GM19452 (cell line): Measurements from ENCODE around the gene FANCC.

Source experiments
- ATAC-seq: cut with Tn5 transposase; IDR thresholded peaks from one replicate; pipeline ENCODE4 v1.9.1; 2021; ENCODE audit not compliant: unreplicated experiment

FANCC gene

DNA sequence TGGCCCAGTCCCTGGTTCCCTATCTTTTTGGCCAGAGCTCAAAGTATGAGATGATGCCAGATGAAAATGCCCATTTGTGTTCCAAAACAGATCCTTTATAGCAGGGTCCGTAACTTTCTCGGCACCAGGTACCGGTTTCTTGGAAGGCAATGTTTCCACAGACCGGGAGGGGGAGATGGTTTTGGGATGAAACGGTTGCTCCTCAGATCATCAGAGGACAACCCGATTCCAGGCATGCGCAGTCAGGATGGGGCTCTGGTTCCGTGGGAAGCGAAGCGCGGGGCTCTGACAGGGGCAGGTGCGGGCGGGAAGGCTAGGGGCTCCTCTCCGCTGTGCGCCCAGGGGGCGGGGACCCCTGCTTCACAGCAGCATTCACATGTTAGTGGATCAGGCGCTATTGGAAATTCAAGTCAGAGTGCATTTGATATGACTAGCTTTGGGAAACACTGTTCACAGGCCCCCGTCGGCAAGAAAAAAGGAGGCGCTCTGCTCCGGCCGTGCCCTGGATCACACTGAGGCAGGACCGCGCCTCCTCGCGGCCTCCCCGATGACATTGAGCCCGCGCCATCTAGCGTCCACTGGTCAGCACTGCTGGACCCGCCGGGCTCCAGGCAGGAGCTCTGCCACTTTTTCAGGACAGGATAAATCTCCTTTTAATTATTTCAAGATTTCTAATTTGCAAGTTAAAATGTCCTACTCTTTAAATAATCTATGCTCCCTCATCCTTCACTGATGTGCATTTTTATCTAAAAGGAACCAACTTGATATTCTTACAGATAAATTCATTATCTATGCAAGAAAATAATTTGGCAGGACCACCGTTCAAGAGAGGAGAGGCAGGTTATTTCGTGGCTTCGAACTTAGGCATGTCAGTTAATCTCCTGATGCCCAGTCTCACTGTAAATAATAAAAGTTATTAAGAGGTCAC, 190.0 kb downstream of the FANCC start:
- ATAC-seq: no peak

DNA sequence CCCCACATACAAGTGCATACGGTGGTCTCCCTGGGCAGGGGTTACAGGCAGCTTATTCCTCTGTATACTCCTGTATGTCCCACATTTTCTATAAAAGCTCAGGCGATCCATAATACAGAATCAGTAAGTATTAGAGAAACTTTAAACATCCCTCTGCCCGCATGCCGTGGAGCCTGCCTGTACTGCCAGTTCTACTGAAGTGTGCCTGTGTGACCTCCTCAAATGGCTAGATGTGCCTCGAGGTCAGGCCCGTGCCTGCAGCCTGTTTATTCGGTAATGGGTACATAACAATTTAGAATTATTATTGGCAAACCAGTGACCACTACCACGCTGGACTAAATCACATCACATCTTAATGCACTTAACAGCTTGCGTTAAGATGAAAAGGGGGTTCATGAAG, 190.8 kb downstream of the FANCC start:
- no peak for ATAC-seq

DNA sequence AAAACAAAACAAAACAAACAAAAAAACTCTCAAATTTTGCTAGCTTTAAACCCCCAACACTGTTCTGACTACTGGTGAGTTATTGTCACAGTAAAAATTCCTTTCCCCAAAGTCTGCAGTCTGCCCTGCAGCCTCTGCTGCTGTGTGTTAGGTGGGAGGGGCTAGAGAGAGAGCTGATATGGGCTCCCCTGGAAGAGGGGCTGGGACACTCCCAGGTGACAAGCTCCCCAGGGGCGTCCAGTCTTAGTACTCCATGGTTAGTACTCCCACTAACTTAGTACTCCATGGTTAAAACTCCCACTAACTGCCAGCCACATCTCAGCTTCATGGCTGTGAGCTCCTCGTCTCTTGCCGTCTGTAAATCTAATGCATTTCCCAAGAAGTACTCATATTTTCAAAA, 191.9 kb downstream of the FANCC start:
- ATAC-seq: no peak

DNA sequence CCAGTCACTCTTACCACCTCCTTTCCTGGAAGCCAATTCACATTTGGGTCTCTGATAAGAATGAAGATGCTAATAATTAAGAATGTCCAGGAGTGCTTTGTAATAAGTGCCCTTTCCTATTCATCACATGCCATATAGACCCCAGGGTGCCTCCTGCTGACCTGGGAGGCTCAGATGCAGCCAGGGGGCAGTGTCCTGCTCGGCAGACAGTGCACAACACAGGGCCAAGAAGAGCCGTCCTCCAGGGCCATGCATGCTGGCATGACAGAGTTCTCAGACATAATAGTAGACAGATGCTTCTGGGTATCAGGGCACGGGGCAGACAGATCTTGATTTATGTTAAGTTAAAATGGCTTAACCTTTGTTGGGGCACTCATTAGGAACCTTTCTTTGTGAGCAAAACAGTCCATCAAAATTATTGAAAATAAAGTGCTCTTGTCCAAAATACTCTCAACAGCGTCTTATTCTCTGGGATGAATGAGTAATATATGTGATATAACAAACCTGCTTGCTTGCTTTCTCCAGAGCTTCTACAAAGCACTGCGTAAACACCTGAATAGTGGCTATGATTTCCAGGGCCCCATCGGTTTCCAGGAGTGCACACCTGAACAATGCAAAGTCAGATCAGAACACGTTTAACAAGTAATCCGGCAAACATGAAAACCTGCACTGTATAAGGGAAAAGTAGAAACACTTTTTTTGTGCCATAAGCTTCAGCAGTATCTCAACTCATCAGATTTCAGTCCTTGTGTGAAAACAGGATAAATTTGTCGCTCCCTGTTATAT, 192.7 kb downstream of the FANCC start:
- no peak for ATAC-seq

DNA sequence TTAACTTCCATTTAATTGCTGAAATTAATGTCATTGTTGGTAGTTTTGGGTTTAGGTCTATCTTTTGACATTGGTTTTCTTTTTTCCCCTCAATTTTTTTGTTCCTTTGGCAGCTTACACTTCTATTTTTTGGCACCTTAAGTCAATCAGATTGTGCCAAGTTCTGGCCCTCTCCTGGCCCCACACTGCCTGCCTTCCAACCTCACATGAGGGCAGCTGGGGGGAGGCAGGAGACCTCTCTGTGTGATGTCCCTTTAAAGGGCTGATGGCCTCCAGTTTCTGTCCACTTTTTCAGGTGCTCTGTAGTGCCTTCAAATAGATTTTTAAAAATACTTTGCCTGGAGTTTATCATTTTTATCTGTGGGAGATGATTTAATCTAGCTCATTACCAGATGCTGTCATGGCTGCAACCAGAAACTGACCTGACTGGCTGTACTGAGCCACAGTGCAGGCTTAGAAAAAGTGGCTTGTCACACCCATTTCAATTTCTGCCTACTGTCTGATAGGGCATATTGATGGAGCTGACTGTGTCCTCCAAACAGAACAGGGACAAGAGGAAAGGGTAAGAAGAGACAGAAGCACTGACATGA, 196.6 kb downstream of the FANCC start:
- no peak for ATAC-seq

DNA sequence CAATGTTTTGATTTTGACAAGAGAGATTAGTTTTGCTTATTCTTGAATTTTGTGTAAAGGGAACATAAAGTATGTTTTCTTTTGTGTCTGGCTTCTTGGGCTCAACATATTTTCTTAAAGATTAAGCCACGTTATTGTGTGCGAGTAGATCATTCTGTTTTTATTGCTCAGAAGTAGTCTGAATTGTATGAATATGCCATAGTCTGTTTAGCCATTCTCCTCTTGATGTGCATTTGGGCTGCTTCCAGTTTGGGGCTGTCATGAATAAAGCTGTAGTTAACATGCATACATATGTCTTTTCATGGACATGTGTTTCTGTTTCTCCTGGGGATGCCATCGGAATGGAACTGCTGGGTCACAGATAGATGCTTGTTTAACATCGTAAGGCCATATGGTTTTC, 198.9 kb downstream of the FANCC start:
- no peak for ATAC-seq

DNA sequence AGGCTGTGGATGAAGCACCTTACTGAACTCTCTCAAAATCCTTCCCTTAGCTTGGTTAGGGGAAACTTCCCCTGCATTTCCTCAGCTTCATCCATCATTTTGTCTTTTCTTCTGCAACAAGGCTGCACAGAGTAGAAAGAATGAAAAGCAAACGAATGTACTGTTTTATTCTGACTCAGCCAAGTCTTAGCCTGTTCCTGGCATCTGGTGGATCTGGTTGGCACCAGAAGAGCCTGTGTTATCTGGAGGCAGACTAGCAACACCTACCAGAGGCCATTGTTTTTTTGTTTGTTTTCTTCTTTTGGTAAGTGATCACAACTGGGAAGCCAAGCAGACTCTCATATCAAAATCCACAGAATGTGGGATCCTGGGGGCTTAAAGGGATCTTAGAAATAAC, 200.7 kb downstream of the FANCC start:
- ATAC-seq: no peak

DNA sequence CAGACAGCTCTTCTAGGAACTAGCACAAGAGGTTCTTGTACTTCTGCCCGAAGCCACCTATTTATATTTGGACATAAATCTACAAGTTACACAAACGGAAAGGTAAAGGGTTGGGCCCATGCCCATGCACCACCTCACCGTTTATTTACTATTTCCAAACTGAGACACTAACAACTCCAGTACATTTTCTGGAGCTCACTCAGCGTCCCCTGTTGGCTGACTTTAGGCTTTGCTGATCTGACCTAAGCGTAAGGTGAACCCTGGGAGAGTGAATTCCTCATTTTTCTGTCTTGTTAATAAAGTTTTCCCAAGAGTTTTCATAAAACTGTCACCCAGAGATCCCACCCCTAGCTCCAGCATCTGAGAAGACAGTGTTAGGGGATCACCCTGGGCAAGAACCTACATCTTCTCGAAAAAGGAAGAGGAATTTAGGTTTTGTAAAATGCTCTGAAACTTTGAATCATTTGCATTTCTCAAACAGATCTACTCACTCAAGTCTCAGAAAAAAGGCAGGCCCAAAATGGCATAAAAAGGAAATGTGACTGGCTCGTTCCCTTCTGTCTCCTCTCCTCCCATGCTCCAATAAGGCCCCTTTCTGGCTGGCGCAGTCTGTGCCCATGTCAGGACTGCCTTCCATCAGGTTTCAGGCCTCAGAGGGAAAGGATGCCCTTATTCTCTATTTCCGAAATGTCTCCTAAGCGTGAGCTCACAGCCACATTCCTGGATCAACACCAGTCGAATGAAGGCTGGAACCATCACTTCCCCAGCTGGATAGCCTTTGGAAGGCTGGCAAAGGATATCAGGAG, 201.3 kb downstream of the FANCC start:
- no peak for ATAC-seq

DNA sequence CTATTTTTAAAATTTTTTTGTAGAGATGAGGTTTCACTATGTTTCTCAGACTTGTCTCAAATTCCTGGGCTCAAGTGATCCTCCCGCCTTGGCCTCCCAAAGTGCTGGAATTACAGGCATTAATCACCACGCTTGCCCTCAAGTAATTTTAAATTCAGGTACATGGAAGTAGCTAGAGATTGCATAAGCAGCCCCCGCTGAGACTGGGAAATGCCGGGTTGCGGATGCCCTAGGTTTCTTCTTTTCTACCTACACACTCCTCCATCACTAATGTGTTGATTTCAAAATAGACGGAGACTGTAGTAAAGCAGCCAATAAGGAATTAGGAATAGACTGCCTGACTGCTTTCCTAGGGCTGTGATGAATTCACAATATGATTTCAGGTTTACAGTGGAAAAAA, 202.4 kb downstream of the FANCC start:
- no peak for ATAC-seq

DNA sequence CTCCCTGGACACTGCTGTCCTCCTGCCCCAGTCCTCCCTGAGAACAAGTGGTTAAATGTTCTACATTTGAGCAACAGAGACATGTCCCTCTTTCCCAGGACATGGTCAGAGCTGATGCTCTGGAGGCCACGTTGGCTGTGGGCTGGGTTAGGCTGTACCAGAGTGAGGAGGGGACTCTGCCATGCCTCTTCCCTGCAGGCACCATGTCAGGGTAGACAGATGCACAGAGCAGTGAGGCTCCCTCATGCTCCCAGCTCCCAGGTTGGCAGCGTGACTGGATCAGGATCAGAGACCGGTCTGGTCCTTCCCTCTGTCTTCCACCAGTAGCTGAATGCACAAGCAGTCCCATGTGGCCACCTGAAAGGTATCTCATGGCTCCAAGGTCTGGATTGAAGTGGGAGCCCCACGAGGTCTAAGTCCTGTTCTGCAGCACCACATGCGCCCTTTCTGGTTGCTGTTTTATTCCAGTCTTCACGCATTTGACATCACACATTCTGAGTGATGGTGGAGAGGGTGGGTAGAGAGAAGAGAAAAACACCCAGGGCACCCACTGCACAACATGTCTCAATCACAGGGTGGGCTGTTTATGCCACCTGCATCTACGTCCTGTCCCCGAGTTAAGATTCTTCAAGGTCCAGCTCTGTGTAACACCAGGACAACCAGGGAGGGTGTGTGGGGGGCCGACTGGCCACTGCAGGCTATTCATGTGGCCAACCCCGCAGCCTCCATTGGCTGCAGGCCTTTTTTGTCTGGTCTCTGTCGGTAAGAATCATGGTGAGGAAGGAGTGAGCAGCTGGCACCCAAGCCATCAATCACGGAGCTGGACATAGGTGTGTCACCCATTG, 204.9 kb downstream of the FANCC start:
- ATAC-seq: no peak

DNA sequence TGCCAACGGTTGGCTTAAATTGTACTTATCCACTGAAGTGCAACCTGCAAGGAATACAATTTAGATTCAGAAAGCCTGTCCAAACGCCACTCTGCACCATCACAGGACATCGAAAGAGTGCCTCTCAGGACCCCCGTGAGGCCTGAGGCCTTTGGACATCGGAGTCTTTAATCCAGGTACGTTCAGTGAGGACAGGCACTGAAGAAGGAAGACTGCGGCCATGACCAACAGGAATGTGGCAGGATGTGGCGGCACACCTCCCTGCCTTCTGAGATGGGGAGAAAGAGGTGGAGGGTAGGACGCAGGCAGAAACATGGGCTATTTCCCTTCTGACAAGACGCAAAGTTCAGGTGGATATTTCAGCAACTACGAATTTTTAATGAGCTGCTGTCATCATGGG, 205.8 kb downstream of the FANCC start:
- ATAC-seq: no peak

DNA sequence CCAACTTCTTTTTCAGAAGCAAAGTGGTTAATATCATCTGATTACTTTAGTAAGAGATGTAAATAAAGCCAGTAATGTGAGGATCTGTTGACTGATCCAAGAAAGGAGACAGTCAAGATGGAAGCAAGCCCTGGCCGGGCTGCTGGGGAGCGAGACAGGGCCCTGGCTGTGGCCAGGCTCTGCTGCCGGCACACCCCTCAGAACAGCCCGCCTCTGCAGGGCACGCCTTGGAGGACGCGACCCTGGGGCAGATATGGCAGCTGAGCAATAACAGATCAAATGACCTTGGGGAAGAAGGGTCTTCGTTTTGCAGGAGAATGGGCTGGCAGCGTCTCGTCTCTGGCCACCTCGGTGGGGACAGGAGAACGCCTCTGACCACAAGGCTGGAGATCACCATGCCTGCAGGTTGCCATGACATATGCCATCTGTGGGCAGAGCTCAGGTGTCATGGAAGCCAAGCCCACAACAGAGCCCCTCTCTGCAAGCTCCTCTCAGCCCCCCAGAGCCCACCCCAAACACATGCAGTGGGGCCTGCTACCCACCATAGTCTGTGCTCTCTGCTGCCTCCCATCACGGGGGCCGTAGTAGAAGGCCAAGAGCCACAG, 206.5 kb downstream of the FANCC start:
- ATAC-seq: no peak

DNA sequence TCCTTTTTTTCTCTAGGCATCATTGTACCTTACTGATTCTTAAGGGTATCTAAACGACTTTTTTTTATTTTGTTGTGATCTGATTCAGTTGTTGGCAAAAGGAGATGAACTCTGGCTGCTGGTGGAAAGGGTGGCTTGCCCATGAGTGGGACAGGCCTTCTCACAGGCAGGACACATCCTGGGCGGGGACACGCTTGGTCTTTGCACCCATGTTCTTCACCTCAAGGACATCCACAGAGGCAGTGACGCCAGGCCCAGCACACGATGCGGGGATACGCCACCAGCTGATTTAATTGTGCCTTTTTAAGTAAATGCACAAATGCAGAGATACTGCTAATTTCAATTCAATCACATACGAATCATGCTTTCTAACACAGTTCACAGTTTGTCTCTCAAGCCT, 208.1 kb downstream of the FANCC start:
- ATAC-seq: no peak

DNA sequence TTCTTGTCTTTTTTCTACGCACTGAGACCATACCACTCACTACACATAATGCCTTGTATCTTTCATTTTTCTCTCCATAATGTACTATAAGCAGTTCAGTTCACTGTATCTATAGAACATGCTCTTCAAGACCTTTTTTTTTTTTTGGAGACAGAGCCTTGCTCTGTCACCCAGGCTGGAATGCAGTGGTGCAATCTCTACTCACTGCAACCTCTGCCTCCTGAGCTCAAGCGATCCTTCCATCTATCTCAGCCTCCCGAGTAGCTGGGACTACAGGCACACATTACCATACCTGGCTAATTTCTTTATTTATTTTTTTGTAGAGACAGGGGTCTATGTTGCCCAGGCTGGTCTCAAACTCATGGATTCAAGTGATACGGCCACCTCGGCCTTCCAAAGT, 208.7 kb downstream of the FANCC start:
- ATAC-seq: no peak

DNA sequence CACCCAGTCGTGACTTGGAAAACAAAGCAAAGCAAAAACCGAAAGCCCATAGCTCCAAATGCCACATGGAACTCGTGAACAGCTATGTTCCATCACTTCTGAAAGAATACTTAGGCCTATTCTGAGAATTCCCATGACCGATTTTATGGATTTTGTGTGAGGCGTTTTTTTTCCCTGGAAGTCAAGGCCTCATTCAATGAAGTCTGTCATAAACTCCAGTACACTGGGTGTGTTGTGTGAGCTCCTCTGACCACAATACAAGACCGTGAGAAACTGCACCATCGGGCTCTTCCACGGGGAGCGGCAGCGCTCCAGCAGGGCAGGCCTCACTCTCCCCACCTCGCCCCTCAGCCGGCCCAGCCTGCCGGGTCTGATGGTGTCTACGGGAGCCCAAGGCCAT, 209.5 kb downstream of the FANCC start:
- ATAC-seq: no peak

DNA sequence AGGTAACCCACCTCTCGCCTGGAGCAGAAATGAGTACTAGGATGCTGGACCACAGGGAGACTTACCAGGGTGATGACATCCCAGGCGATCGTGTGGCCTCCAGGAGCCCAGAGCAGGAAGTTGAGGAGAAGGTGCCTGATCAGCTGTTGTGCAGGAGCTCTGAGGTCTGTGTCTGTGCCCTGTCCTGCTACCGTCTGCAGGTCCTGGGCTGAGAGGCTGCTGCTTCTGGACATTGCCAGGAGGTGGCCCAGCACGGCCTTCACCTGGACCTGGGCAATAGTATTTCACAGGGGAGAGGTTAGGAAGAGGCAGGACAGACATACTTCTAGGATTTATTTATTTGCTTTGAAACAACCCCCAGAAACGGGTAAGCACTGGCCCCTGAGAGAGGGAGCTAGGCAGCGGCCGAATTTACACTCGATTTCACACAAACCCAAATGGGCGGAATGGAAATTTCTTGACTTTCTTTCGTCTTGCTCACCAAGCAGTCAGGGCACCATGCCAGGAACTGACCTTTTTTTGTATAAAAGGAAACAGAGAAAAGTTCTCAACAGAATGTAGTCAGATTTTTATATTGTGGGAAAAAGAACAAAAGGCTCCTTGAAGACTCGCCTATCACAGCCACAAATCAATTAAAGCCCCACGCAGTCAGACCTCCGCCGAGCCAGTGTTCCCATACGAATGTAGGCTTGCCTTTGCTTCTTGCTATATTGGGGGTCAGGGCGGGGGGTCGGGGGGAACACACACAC, 210.3 kb downstream of the FANCC start:
- ATAC-seq: no peak

DNA sequence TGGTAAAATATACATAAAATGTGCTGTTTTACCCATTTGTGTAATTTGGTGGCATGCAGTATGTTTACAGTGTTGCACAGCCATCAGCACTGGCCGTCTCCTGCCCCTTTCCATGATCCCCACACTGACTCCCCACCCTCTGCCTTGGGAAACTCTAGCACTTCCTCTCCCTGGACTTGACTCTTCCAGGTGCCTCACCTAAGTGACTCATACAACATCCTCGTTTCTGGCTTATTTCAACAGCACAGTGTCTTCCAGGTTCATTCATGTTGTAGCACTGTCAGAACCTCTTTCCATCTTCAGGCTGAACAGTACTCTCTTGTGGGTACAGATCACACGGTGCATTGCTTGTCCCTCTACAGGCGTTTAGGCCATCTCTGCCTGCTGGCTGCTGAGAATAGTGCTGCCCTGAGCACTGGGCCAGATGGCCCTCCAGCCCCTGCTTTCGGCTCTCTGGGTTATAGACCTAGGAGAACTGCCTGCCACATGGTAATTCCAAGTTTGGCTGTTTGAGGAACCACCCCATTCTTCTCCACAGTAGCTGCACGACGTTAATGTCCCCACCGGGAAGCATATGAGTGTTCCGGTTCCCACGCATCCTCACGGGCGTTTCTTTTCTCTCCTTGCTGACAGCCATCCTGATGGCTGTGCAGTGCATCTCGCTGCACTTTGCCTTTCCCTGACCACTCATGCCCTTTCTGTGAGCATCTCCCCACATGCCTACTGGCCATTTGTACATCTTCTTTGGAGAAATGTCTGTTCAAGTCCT, 211.8 kb downstream of the FANCC start:
- ATAC-seq: no peak

DNA sequence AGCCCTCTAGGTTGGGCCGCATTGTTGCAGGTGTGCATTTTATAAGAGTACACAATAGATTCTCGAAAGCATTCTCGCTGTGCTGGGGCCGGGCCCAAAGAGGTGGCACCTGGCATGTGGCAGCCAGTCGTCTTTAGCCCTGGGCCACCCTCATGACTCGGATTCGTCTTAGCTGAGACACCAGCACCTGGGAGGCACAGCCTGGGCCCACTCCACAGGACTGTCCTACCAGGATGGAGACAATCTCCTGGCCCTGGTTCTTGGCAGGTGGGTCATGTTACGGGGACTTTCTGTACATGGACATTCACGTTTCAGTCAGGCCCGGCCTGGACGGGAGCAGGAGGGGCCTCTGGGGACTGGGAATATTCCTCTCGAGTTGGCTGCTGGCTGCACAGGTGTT, 212.5 kb downstream of the FANCC start:
- ATAC-seq: no peak
